ENCODE data around the gene C16orf86. TPM values are rescaled to one million over a fixed set of nuclear protein-coding genes. Genes with fewer than 3 reads are reported as not detected.

Gene C16orf86
- total RNA-seq, 2 experiments from 2014 or later: 2.9 to 4.3 TPM

DNA sequence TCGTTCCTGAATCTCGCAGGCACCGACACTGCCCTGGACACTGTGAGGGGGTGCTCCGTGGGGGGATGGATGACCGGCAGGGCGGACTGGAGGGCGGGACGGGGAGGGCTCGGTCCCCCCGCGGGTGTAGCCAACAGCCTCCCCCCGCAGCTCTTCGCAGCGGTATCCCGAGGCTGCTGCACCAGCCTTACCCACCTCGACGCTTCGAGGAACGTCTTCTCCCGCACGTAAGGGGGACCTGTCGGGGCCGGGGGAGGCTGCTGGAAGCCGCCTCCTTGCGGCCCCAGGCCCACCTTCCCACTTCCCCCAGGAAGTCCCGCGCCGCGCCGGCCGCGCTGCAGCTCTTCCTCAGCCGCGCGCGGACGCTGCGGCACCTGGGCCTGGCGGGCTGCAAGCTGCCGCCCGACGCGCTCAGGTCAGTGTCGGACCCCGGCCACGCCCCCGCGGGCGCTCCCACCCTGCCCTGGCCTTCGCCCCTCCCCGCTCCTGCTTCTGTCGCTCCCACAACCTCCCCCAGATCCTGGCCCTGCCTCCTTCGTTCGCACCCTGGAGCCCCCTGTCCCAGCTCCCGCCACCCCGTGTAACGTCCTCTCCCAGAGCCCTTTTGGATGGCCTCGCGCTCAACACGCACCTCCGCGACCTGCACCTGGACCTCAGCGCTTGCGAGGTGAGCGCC is 18.4 kb upstream of the C16orf86 start:
- no peak for DNase-seq
- Mint-ChIP-seq H3K4me1 (peaks cover 33% of the 10 kb centered on the region), H3K27me3 (no peaks in the 10 kb centered on the region), H3K4me3 (no peak overlapping the region), H3K9me3 (no peaks in the 10 kb centered on the region), H3K27ac (no peak overlapping the region), H3K36me3 (ENCODE audit: low read depth) (peaks cover 49% of the 10 kb centered on the region)
- CTCF ChIA-PET: interaction anchor here (0.9 to 8.8 kb wide), 4 partner anchors 10 to 128 kb away, joined by 3 to 140 read pairs (median 4); no protein-coding TSS in a partner anchor
- POLR2A ChIA-PET: interaction anchor here (6.4 to 7.8 kb wide), 2 partner anchors 11 to 103 kb away, joined by 107 to 109 read pairs; partner anchors contain the start of genes ACD and PARD6A

- Mint-ChIP-seq H3K36me3 (ENCODE audit: low read depth) (peaks cover 51% of the 10 kb centered on the region), H3K27me3 (no peaks in the 10 kb centered on the region), H3K27ac (no peak overlapping the region), H3K4me3 (no peak overlapping the region), H3K9me3 (no peaks in the 10 kb centered on the region), H3K4me1 (peaks cover 32% of the 10 kb centered on the region)
- CTCF ChIA-PET: interaction anchor here (1.5 to 8.8 kb wide), 3 partner anchors 10 to 101 kb away, joined by 3 to 140 read pairs (median 4); no protein-coding TSS in a partner anchor
- POLR2A ChIA-PET: interaction anchor here (6.4 to 7.8 kb wide), 2 partner anchors 10 to 104 kb away, joined by 107 to 109 read pairs; partner anchors contain the start of genes ACD and PARD6A
- no peak for DNase-seq
Observed at GRCh38 chr16:67648764-67649407, 17.7 kb upstream of the C16orf86 start.

- CTCF ChIA-PET: interaction anchor here (0.5 to 8.8 kb wide), 4 partner anchors 9 to 102 kb away, joined by 3 to 140 read pairs (median 4); no protein-coding TSS in a partner anchor
- H3K27ac Mint-ChIP-seq: no peak overlapping the region
- peaks cover 55% of the 10 kb centered on the region for H3K36me3 Mint-ChIP-seq (ENCODE audit: low read depth)
- H3K27me3 Mint-ChIP-seq: no peaks in the 10 kb centered on the region
- no peak overlapping the region for H3K4me3 Mint-ChIP-seq
- H3K9me3 Mint-ChIP-seq: no peaks in the 10 kb centered on the region
- POLR2A ChIA-PET: interaction anchor here (6.4 kb wide), 1 partner anchor 9 kb away, joined by 109 read pairs; the partner anchor contains the start of genes ACD and PARD6A
- no peak for DNase-seq
- H3K4me1 Mint-ChIP-seq: peaks cover 27% of the 10 kb centered on the region
Observed at GRCh38 chr16:67649494-67649931, 17.1 kb upstream of the C16orf86 start.

DNA sequence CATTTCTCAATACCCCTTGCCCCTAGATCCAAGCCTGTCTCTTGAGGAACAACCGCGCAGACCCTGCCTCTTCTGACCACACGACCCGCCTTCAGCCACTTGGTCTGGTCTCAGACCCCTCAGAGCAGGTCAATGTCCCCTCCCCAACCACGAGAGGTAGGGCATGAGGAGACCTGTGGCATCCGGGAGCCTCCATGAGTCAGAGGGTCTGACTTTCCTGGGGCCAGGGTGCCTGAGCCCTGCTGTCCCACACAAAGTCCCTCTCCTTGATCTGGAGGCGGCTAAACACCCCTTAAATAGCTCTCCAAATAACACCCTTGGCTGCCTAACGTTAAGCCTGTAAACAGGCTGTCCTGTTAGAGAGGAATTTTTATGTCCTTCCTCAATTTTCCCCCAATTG is 16.6 kb upstream of the C16orf86 start:
- H3K27me3 Mint-ChIP-seq: no peaks in the 10 kb centered on the region
- no peak overlapping the region for H3K27ac Mint-ChIP-seq
- H3K4me3 Mint-ChIP-seq: no peak overlapping the region
- H3K9me3 Mint-ChIP-seq: no peaks in the 10 kb centered on the region
- CTCF ChIA-PET: interaction anchor here (0.5 to 2.5 kb wide), 2 partner anchors 80 to 129 kb away, joined by 3 to 11 read pairs; no protein-coding TSS in a partner anchor
- POLR2A ChIA-PET: interaction anchor here (2.4 kb wide), 1 partner anchor 10 kb away, joined by 16 read pairs; the partner anchor contains the start of genes ACD and PARD6A
- H3K36me3 Mint-ChIP-seq (ENCODE audit: low read depth): peaks cover 59% of the 10 kb centered on the region
- peaks cover 25% of the 10 kb centered on the region for H3K4me1 Mint-ChIP-seq
- no peak for DNase-seq

GRCh38 chr16:67651039-67651438 is 15.6 kb upstream of the C16orf86 start:
- H3K4me1 Mint-ChIP-seq: peaks cover 21% of the 10 kb centered on the region
- DNase-seq: no peak
- no peak overlapping the region for H3K27ac Mint-ChIP-seq
- no peaks in the 10 kb centered on the region for H3K9me3 Mint-ChIP-seq
- POLR2A ChIA-PET: interaction anchor here (1.0 to 2.4 kb wide), 2 partner anchors 9 to 114 kb away, joined by 3 to 16 read pairs; partner anchors contain the start of genes ACD and PARD6A
- H3K36me3 Mint-ChIP-seq (ENCODE audit: low read depth): peaks cover 63% of the 10 kb centered on the region
- H3K4me3 Mint-ChIP-seq: no peak overlapping the region
- no peaks in the 10 kb centered on the region for H3K27me3 Mint-ChIP-seq
- CTCF ChIA-PET: interaction anchor here (1.0 to 2.5 kb wide), 2 partner anchors 88 to 130 kb away, joined by 3 to 11 read pairs; no protein-coding TSS in a partner anchor

DNA sequence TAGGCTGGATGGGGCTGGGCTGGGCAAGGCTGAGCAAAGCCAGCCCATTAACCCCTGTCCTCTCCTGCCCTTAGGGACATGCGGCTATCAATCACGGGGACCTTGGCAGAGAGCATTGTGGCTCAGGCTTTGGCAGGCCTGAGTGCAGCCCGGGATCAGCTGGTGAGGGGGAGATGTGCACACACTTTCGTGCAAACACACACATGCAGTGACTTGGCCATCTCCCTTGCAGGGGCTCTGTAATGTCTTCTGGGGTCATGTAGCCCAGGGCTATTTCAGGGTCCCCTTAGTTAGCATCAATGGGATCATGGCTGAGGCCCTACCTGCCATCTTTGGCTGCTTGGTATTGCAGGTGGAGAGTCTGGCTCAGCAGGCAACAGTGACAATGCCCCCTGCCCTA is 14.8 kb upstream of the C16orf86 start:
- no peak overlapping the region for H3K27ac Mint-ChIP-seq
- DNase-seq: no peak
- H3K4me3 Mint-ChIP-seq: no peak overlapping the region
- no peaks in the 10 kb centered on the region for H3K27me3 Mint-ChIP-seq
- H3K36me3 Mint-ChIP-seq (ENCODE audit: low read depth): peaks cover 61% of the 10 kb centered on the region
- CTCF ChIA-PET: interaction anchor here (1.0 to 2.5 kb wide), 2 partner anchors 89 to 131 kb away, joined by 3 to 11 read pairs; no protein-coding TSS in a partner anchor
- no peaks in the 10 kb centered on the region for H3K9me3 Mint-ChIP-seq
- POLR2A ChIA-PET: interaction anchor here (2.4 kb wide), 1 partner anchor 8 kb away, joined by 16 read pairs; the partner anchor contains the start of genes ACD and PARD6A
- H3K4me1 Mint-ChIP-seq: peaks cover 14% of the 10 kb centered on the region

- CTCF ChIA-PET: interaction anchor here (2.5 kb wide), 1 partner anchor 132 kb away, joined by 11 read pairs; no protein-coding TSS in a partner anchor
Observed at GRCh38 chr16:67652578-67653127, 14.0 kb upstream of the C16orf86 start.

GRCh38 chr16:67653128-67653788 is 13.4 kb upstream of the C16orf86 start:
- DNase-seq: no peak
- POLR2A ChIA-PET: interaction anchor here (0.7 kb wide), 1 partner anchor 90 kb away, joined by 3 read pairs; no protein-coding TSS in a partner anchor
- Mint-ChIP-seq H3K4me1 (peaks cover 15% of the 10 kb centered on the region), H3K27ac (no peak overlapping the region), H3K4me3 (no peak overlapping the region), H3K9me3 (no peaks in the 10 kb centered on the region), H3K36me3 (ENCODE audit: low read depth) (peaks cover 63% of the 10 kb centered on the region), H3K27me3 (no peaks in the 10 kb centered on the region)
- CTCF ChIA-PET: no interaction called here

More at GRCh38 chr16:67652578-67653127, 14.0 kb upstream of the C16orf86 start:
- peaks cover 59% of the 10 kb centered on the region for H3K36me3 Mint-ChIP-seq (ENCODE audit: low read depth)
- POLR2A ChIA-PET: interaction anchor here (0.7 kb wide), 1 partner anchor 90 kb away, joined by 3 read pairs; no protein-coding TSS in a partner anchor
- H3K27ac Mint-ChIP-seq: no peak overlapping the region
- no peak overlapping the region for H3K4me3 Mint-ChIP-seq
- no peak for DNase-seq
- peaks cover 10% of the 10 kb centered on the region for H3K4me1 Mint-ChIP-seq
- no peaks in the 10 kb centered on the region for H3K9me3 Mint-ChIP-seq
- H3K27me3 Mint-ChIP-seq: no peaks in the 10 kb centered on the region

GRCh38 chr16:67653789-67654402 is 12.7 kb upstream of the C16orf86 start:
- DNase-seq: no peak
- POLR2A ChIA-PET: no interaction called here
- H3K36me3 Mint-ChIP-seq (ENCODE audit: low read depth): peaks cover 59% of the 10 kb centered on the region
- no peaks in the 10 kb centered on the region for H3K27me3 Mint-ChIP-seq
- peak overlapping the region; percentile 40 for H3K27ac Mint-ChIP-seq
- no peaks in the 10 kb centered on the region for H3K9me3 Mint-ChIP-seq
- CTCF ChIA-PET: no interaction called here
- peaks cover 20% of the 10 kb centered on the region for H3K4me1 Mint-ChIP-seq
- H3K4me3 Mint-ChIP-seq: no peak overlapping the region

GRCh38 chr16:67654403-67654911 is 12.2 kb upstream of the C16orf86 start:
- no peak for DNase-seq
- Mint-ChIP-seq H3K4me1 (peaks cover 24% of the 10 kb centered on the region), H3K27ac (no peak overlapping the region), H3K36me3 (ENCODE audit: low read depth) (peaks cover 58% of the 10 kb centered on the region), H3K9me3 (no peaks in the 10 kb centered on the region), H3K27me3 (no peaks in the 10 kb centered on the region), H3K4me3 (no peak overlapping the region)
- ChIA-PET CTCF (no interaction called here), POLR2A (no interaction called here)

DNA sequence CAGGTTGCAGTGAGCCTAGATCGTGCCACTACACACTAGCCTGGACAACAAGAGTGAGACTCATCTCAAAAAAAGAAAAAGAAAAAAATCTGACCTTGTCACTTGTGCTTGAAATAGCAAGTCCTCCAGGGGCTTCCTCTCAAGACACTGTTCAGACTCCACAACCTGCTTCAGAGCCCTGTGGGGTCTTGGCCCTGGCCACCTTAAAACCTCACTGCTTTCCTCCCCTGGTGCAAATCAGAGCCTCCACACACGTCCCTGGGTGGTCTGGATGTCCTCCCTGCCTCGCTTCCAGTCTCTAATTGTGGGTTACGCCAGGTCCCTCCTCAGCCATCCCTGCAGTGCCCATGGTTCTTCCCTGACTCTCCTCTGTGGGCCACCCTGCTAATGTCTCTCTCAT is 11.3 kb upstream of the C16orf86 start:
- no peaks in the 10 kb centered on the region for H3K9me3 Mint-ChIP-seq
- POLR2A ChIA-PET: interaction anchor here (6.0 to 6.6 kb wide), 2 partner anchors 9 to 93 kb away, joined by 71 to 109 read pairs; partner anchors contain the start of genes CARMIL2 and CTCF
- peaks cover 54% of the 10 kb centered on the region for H3K36me3 Mint-ChIP-seq (ENCODE audit: low read depth)
- H3K27ac Mint-ChIP-seq: peak overlapping the region; percentile 5
- H3K27me3 Mint-ChIP-seq: no peaks in the 10 kb centered on the region
- H3K4me3 Mint-ChIP-seq: no peak overlapping the region
- CTCF ChIA-PET: no interaction called here
- H3K4me1 Mint-ChIP-seq: peaks cover 26% of the 10 kb centered on the region
- no peak for DNase-seq

Data from activated CD4-positive, alpha-beta memory T cell treated with anti-CD3 and anti-CD28 coated beads, Interleukin-2, amount 10 ng/mL, durations not matched to agents 7 days and 5 days (primary cell).